WTC11 (cell line): ENCODE measurements around the gene FMNL2. TPM values are rescaled to one million over a fixed set of nuclear protein-coding genes. Genes with fewer than 3 reads are reported as not detected.

ENCODE experiments used
- ATAC-seq: fragments of 200-7000 bp; cut with Tn5 transposase; 2 replicates; pipeline ENCODE4 v1.10.0; 2021; ENCODE audit warnings: mild to moderate bottlenecking, moderate library complexity
- CTCF ChIA-PET: fragments of 300-600 bp; sonication (Branson Sonifier 250); formaldehyde crosslinking; loops from one replicate; lab custom pipeline; 2021; ENCODE audit warnings: antibody characterized with exemption; lab: Charles Lee
- POLR2A ChIA-PET: fragments of 350-600 bp; sonication (Branson Sonifier 250); formaldehyde crosslinking; loops from one replicate; lab custom pipeline; 2021; ENCODE audit warnings: antibody characterized with exemption; lab: Charles Lee
- DNase-seq: peaks from one replicate; pipeline ENCODE4 v3.0.0; 2021; ENCODE audit warnings: low spot score
- H3K27ac Mint-ChIP-seq: 2 replicates; pipeline ENCODE4 v1.8.0; 2021; ENCODE audit warnings: mixed read lengths
- H3K27me3 Mint-ChIP-seq: 2 replicates; pipeline ENCODE4 v1.8.0; 2021; ENCODE audit warnings: low read depth, mild to moderate bottlenecking, moderate library complexity, mixed read lengths
- H3K36me3 Mint-ChIP-seq: 2 replicates; pipeline ENCODE4 v1.8.0; 2021; ENCODE audit warnings: mixed read lengths
- H3K4me1 Mint-ChIP-seq: 2 replicates; pipeline ENCODE4 v1.8.0; 2022; ENCODE audit warnings: mixed read lengths
- H3K4me3 Mint-ChIP-seq: 2 replicates; pipeline ENCODE4 v1.8.0; 2021; ENCODE audit warnings: mild to moderate bottlenecking, moderate library complexity, mixed read lengths
- H3K9me3 Mint-ChIP-seq: 2 replicates; pipeline ENCODE4 v1.8.0; 2021; ENCODE audit warnings: mixed read lengths
- AFF4 ChIP-seq: sonication (generic); formaldehyde crosslinking; IDR thresholded peaks from 2 replicates; pipeline ENCODE4 v1.8.1; 2023; ENCODE audit warnings: mild to moderate bottlenecking, missing genetic modification reagents, borderline replicate concordance
- AR ChIP-seq: fragments of 250-450 bp; sonication (Bioruptor Pico); IDR thresholded peaks from 2 replicates; pipeline ENCODE4 v1.9.0; 2021; ENCODE audit warnings: mild to moderate bottlenecking
- E2F4 ChIP-seq: sonication (generic); formaldehyde crosslinking; IDR thresholded peaks from 2 replicates; pipeline ENCODE4 v1.8.1; 2022; ENCODE audit warnings: low read depth, mild to moderate bottlenecking, moderate library complexity, missing genetic modification reagents, borderline replicate concordance
- ESRRA ChIP-seq: sonication (generic); formaldehyde crosslinking; IDR thresholded peaks from 2 replicates; pipeline ENCODE4 v1.8.1; 2022; ENCODE audit warnings: mild to moderate bottlenecking, missing genetic modification reagents, borderline replicate concordance
- GABPB1 ChIP-seq: sonication (generic); formaldehyde crosslinking; IDR thresholded peaks from 2 replicates; pipeline ENCODE4 v1.8.1; 2023; ENCODE audit warnings: mild to moderate bottlenecking, missing genetic modification reagents
- JUN ChIP-seq: sonication (generic); formaldehyde crosslinking; IDR thresholded peaks from 2 replicates; pipeline ENCODE4 v1.8.0; 2023; ENCODE audit warnings: mild to moderate bottlenecking, missing genetic modification reagents
- KAT7 ChIP-seq: sonication (generic); formaldehyde crosslinking; IDR thresholded peaks from 2 replicates; pipeline ENCODE4 v1.8.1; 2023; ENCODE audit warnings: missing genetic modification reagents, mild to moderate bottlenecking, borderline replicate concordance
- NFYB ChIP-seq: sonication (generic); formaldehyde crosslinking; conservative IDR thresholded peaks from 2 replicates; pipeline ENCODE4 v1.8.0; 2022; ENCODE audit warnings: low read depth, missing genetic modification reagents
- NR1H2 ChIP-seq: sonication (generic); formaldehyde crosslinking; IDR thresholded peaks from 2 replicates; pipeline ENCODE4 v1.9.0; 2021; ENCODE audit warnings: mild to moderate bottlenecking, moderate library complexity, missing genetic modification reagents
- OVOL2 ChIP-seq: fragments of 250-450 bp; sonication (Bioruptor Pico); IDR thresholded peaks from 2 replicates; pipeline ENCODE4 v1.9.0; 2021; ENCODE audit warnings: mild to moderate bottlenecking, borderline replicate concordance
- RORB ChIP-seq: fragments of 250-450 bp; sonication (Bioruptor Pico); IDR thresholded peaks from 2 replicates; pipeline ENCODE4 v1.9.0; 2021; ENCODE audit warnings: mild to moderate bottlenecking
- SOX15 ChIP-seq: fragments of 250-450 bp; sonication (Bioruptor Pico); IDR thresholded peaks from 2 replicates; pipeline ENCODE4 v1.9.0; 2021; ENCODE audit warnings: mild to moderate bottlenecking
- TCF7 ChIP-seq: sonication (generic); formaldehyde crosslinking; IDR thresholded peaks from 2 replicates; pipeline ENCODE4 v1.8.0; 2022; ENCODE audit warnings: mild to moderate bottlenecking, low read depth, missing genetic modification reagents, moderate library complexity
- TP53 ChIP-seq: sonication (generic); formaldehyde crosslinking; IDR thresholded peaks from 2 replicates; pipeline ENCODE4 v1.8.1; 2023; ENCODE audit warnings: mild to moderate bottlenecking, missing genetic modification reagents
- ZNF219 ChIP-seq: sonication (generic); formaldehyde crosslinking; IDR thresholded peaks from 2 replicates; pipeline ENCODE4 v1.8.0; 2023; ENCODE audit warnings: missing genetic modification reagents, mild to moderate bottlenecking, borderline replicate concordance
- ZNF232 ChIP-seq: sonication (generic); formaldehyde crosslinking; IDR thresholded peaks from 2 replicates; pipeline ENCODE4 v1.8.0; 2022; ENCODE audit warnings: mild to moderate bottlenecking, missing genetic modification reagents
- ZNF671 ChIP-seq: fragments of 250-450 bp; sonication (Bioruptor Pico); IDR thresholded peaks from 2 replicates; pipeline ENCODE4 v1.8.0; 2021; ENCODE audit warnings: mild to moderate bottlenecking
- total RNA-seq: library from RNA; stranded (reverse); gene quantifications from 3 replicates; pipeline ENCODE4 v1.2.3, GENCODE V29; 2021
- TF ChIP-seq, protein P1 (sequence below): sonication (generic); formaldehyde crosslinking; IDR thresholded peaks from 2 replicates; pipeline ENCODE4 v1.8.1; 2023; ENCODE audit warnings: mild to moderate bottlenecking, missing genetic modification reagents
- TF ChIP-seq, protein P2 (sequence below): fragments of 250-450 bp; sonication (Bioruptor Pico); IDR thresholded peaks from 2 replicates; pipeline ENCODE4 v1.9.0; 2021; ENCODE audit warnings: moderate library complexity, mild to moderate bottlenecking, inconsistent platforms, borderline replicate concordance
- TF ChIP-seq, protein P3 (sequence below): sonication (generic); formaldehyde crosslinking; IDR thresholded peaks from 2 replicates; pipeline ENCODE4 v1.8.1; 2022; ENCODE audit warnings: mild to moderate bottlenecking, missing genetic modification reagents, moderate library complexity, borderline replicate concordance

The FMNL2 gene
- total RNA-seq, 1 experiment from 2014 or later, result 43.0 TPM

DNA sequence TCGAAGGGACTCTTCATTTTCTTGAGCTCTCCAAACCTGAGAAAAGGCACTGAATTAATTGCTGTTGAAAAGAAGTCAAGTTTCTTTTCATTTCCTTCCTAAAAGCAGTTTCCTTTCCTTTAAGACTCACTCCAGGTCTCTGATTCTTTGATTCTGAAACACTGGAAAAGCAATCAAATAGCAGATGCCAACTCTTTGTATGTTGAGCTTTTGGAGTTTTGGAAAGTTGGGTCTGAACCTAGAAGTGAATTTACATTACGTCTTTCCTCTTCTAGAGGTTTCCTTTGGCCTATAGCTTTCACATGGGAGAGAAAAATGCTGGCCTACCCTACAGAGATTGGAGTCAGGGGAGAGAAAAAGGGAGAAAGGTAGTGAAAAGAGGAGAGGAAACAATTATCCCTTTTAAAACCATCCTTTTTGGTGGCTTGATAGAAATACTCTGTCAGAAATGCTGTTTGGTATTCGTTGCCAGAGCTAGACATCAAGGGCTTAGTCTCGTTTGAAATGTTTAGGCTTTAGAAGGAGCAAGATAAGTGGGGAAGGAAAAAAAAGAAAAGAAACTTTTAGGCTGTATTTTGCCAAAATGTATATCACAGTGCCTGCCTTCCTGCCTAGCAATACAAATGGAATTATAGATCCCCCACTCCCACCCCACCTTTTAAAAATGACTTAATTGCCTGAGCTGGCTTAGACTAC, 194.6 kb downstream of the FMNL2 start:
- no peak overlapping the region for H3K4me3 Mint-ChIP-seq
- H3K36me3 Mint-ChIP-seq, result no peaks in the 10 kb centered on the region
- TF ChIP-seq NR1H2 (no peak), TCF7 (CRISPR knock-in tag) (no peak), SOX15 (CRISPR knock-in tag) (no peak), AFF4 (CRISPR knock-in tag) (no peak), NFYB (CRISPR knock-in tag) (no peak), GABPB1 (CRISPR knock-in tag) (no peak), RORB (CRISPR knock-in tag) (no peak)
- TF ChIP-seq, protein P1, sequence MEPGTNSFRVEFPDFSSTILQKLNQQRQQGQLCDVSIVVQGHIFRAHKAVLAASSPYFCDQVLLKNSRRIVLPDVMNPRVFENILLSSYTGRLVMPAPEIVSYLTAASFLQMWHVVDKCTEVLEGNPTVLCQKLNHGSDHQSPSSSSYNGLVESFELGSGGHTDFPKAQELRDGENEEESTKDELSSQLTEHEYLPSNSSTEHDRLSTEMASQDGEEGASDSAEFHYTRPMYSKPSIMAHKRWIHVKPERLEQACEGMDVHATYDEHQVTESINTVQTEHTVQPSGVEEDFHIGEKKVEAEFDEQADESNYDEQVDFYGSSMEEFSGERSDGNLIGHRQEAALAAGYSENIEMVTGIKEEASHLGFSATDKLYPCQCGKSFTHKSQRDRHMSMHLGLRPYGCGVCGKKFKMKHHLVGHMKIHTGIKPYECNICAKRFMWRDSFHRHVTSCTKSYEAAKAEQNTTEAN (CRISPR knock-in tag), result no peak
- TF ChIP-seq, protein P2, sequence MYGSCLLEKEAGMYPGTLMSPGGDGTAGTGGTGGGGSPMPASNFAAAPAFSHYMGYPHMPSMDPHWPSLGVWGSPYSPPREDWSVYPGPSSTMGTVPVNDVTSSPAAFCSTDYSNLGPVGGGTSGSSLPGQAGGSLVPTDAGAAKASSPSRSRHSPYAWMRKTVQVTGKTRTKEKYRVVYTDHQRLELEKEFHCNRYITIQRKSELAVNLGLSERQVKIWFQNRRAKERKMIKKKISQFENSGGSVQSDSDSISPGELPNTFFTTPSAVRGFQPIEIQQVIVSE (CRISPR knock-in tag), result no peak
- DNase-seq, result no peak
- no peaks in the 10 kb centered on the region for H3K9me3 Mint-ChIP-seq
- ATAC-seq, result no peak
- CTCF ChIA-PET, result interaction anchor here (0.7 to 0.9 kb wide), 3 partner anchors 10 to 39 kb away, joined by 3 read pairs; no protein-coding TSS in a partner anchor
- H3K27me3 Mint-ChIP-seq, result no peaks in the 10 kb centered on the region
- H3K4me1 Mint-ChIP-seq, result peaks cover 33% of the 10 kb centered on the region
- POLR2A ChIA-PET, result no interaction called here
- peak overlapping the region; percentile 62 for H3K27ac Mint-ChIP-seq

GRCh38 chr2:152532241-152532640, 197.3 kb downstream of the FMNL2 start:
- Mint-ChIP-seq H3K4me3 (no peak overlapping the region), H3K9me3 (no peaks in the 10 kb centered on the region), H3K4me1 (peaks cover 32% of the 10 kb centered on the region), H3K27ac (no peak overlapping the region), H3K27me3 (no peaks in the 10 kb centered on the region), H3K36me3 (no peaks in the 10 kb centered on the region)
- ATAC-seq (no peak), DNase-seq (no peak)
- CTCF ChIA-PET, result no interaction called here
- POLR2A ChIA-PET, result no interaction called here
- TF ChIP-seq ZNF219 (CRISPR knock-in tag) (no peak), KAT7 (no peak), NR1H2 (no peak), TP53 (CRISPR knock-in tag) (no peak), ZNF671 (CRISPR knock-in tag) (no peak), AR (CRISPR knock-in tag) (no peak), OVOL2 (CRISPR knock-in tag) (no peak), ZNF232 (CRISPR knock-in tag) (no peak), E2F4 (CRISPR knock-in tag) (no peak), ESRRA (CRISPR knock-in tag) (no peak), SOX15 (CRISPR knock-in tag) (no peak), JUN (CRISPR knock-in tag) (no peak)
- TF ChIP-seq, protein P3, sequence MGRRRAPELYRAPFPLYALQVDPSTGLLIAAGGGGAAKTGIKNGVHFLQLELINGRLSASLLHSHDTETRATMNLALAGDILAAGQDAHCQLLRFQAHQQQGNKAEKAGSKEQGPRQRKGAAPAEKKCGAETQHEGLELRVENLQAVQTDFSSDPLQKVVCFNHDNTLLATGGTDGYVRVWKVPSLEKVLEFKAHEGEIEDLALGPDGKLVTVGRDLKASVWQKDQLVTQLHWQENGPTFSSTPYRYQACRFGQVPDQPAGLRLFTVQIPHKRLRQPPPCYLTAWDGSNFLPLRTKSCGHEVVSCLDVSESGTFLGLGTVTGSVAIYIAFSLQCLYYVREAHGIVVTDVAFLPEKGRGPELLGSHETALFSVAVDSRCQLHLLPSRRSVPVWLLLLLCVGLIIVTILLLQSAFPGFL, result no peak
